ENCODE results near the gene DNMT3A.

DNMT3A gene

GRCh38 chr2:25341753-25342371 lies at the start of gene DNMT3A:
DNMT3A (minus strand) TSS chr2:25341925; CDS start chr2:25313984, 27,941 bp downstream.
- peak; percentile 22 to 61 for DNase-seq

GRCh38 chr2:25389161-25389560 lies 47.4 kb upstream of the DNMT3A start:
- no peak for DNase-seq

DNA sequence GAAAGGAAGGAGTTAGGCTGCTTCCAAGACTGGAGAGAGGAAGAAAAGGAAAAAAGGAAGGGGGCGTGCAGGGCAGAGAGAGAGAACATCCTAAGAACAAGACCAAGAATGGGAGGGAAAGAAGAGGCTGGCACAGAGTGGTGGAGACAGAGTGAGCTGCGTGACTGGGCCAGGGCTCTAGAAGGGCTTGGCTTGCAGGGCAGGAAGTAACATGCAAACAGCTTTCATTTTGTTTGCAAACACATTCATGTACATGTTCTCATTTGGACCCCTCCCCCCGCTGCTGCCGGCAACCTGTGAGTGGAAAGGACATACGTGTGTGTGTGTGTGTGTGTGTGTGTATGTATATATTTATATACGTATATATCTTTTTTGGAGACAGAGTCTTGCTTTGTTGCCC lies 46.8 kb upstream of the DNMT3A start:
- no peak for DNase-seq

GRCh38 chr2:25387876-25388449 lies 46.2 kb upstream of the DNMT3A start:
- DNase-seq = no peak

GRCh38 chr2:25386971-25387875 lies 45.5 kb upstream of the DNMT3A start:
- DNase-seq = no peak

GRCh38 chr2:25385910-25386309 lies 44.2 kb upstream of the DNMT3A start:
- DNase-seq = no peak

GRCh38 chr2:25383806-25384205 lies 42.1 kb upstream of the DNMT3A start:
- DNase-seq = no peak

DNA sequence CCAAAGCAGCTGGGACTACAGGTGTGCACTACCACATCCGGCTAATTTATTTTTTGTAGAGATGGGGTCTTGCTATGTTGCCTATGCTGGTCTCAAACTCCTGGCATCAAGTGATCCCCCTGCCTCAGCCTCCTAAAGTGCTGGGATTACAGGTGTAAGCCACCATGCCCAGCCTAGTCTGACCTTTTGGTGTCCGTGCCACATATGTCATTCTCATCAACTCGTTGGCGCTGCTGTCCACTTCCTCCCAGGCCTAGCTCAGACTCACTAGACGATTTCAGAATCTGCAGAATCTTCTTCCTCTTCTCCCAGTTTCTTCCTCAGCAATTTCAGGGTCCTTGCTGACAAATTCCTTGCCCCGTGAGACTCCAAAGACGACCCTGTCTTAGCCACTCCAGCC lies 39.8 kb upstream of the DNMT3A start:
- no peak for DNase-seq

GRCh38 chr2:25380586-25381375 lies 39.1 kb upstream of the DNMT3A start:
- DNase-seq = no peak

DNA sequence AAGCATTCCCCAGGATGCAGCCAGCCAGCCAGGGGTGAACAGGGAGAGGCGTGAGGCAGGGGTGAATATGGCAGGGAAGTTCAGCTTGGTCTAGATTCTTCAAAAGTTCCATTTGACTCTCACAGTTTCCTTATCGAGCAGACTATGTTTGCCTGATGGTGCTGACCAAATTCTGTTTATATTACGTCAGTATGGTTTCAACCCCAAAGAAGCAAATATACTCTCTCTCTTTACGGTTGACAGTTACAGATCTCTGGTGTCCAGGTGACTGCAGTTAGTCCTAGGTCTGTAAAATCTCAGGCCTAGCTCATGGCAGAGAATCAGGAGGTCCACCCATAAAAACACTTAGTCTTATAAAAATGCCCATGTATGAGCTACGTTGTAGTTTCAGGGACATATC lies 38.3 kb upstream of the DNMT3A start:
- DNase-seq = no peak

- DNase-seq = no peak
Observed at GRCh38 chr2:25379535-25379934, 37.8 kb upstream of the DNMT3A start.

GRCh38 chr2:25378731-25379490 lies 37.2 kb upstream of the DNMT3A start:
- no peak for DNase-seq

GRCh38 chr2:25377822-25378421 lies 36.2 kb upstream of the DNMT3A start:
- no peak for DNase-seq

DNA sequence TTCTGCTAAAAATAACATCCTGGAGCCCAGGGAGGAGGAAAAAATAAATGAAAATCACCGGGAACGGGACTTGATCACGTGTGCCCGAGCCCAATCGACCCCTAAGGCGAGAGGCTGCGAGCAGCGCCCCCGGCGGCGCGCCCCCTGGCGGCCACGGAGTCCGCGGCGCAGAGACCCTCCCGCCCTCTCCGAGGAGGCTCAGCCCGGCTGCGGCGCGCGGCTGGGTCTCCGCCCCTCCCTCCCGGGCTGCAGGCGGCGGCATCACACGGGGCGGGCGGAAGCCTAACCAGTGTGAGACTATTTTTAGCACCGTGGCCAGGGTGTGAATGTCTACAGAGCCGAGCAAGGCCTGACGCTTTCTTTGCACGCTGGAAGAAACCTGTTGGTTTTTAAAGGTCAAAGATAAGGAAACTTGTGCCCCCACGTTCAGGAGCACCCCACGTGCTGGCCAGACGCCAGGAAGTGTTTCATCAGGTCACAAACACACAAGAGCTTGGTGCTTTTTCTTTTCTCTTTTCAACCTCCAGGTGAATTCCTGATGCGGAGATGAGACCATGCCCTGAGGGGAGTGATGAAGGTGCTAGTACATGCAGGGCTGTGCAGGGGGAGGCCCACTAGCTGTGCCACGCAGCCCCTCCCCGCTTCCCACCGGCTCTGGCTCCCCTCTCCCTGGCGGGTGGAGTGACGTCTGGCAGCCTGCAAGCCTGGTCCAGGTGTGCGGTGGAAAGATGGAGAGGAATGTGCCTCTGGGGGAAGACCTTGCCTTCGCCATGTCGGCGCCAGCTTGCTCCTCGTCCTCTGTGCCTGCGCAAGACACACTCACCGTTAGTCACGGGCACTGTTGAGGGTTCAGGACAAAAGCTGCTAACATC lies 35.3 kb upstream of the DNMT3A start:
- peak; percentile 60 to 80 for DNase-seq

GRCh38 chr2:25375989-25376545 lies 34.3 kb upstream of the DNMT3A start:
- no peak for DNase-seq

GRCh38 chr2:25375371-25375988 lies 33.8 kb upstream of the DNMT3A start:
- no peak for DNase-seq

GRCh38 chr2:25374827-25375226 lies 33.1 kb upstream of the DNMT3A start:
- DNase-seq = no peak

GRCh38 chr2:25374411-25374810 lies 32.7 kb upstream of the DNMT3A start:
- DNase-seq = no peak

GRCh38 chr2:25373269-25373981 lies 31.7 kb upstream of the DNMT3A start:
- DNase-seq = no peak
